GM23338 (cell line): ENCODE data around the gene ANKS1B. TPM values are rescaled to one million over a fixed set of nuclear protein-coding genes. Genes with fewer than 3 reads are reported as not detected.

Source experiments
- CREB1 ChIP-seq: fragments of 250-450 bp; sonication (Bioruptor Pico); IDR thresholded peaks from 2 replicates; pipeline ENCODE4 v1.5.0; 2020; ENCODE audit warnings: low read depth, mild to moderate bottlenecking, moderate library complexity
- NANOG ChIP-seq: IDR thresholded peaks from 2 replicates; pipeline ENCODE4 v1.6.1; 2016; ENCODE audit warnings: antibody characterized with exemption, borderline replicate concordance
- STAT1 ChIP-seq: IDR thresholded peaks from one replicate; pipeline ENCODE4 v1.6.1; 2016; ENCODE audit warnings: antibody characterized with exemption; ENCODE audit not compliant: unreplicated experiment
- ZNF114 ChIP-seq: fragments of 250-450 bp; sonication (Bioruptor Pico); IDR thresholded peaks from 2 replicates; pipeline ENCODE4 v1.5.0; 2020; ENCODE audit warnings: mild to moderate bottlenecking, moderate library complexity
- ZNF331 ChIP-seq: fragments of 250-450 bp; sonication (Bioruptor Pico); IDR thresholded peaks from 2 replicates; pipeline ENCODE4 v1.5.0; 2020; ENCODE audit warnings: low read depth, mild to moderate bottlenecking, moderate library complexity
- polyA plus RNA-seq: library from polyadenylated mRNA; unstranded; fragments of >200 nt; fragmentation: Nextera tagmentation; extraction: Ambion mirVana; gene quantifications from 2 replicates; pipeline ENCODE4 v1.2.1, GENCODE V29; 2016
- total RNA-seq: library from RNA; depleted of rRNA; stranded (reverse); fragments of >200 nt; shearing (Covaris generic); gene quantifications from 2 replicates; pipeline ENCODE4 v1.2.3, GENCODE V29; 2014
- TF ChIP-seq, protein P1 (sequence below): fragments of 250-450 bp; sonication (Bioruptor Pico); IDR thresholded peaks from 2 replicates; pipeline ENCODE4 v1.5.0; 2020; ENCODE audit warnings: mild to moderate bottlenecking, moderate library complexity
- TF ChIP-seq, protein P2 (sequence below), 2 experiments: fragments of 200-600 bp in 1 of 2; sonication (generic) in 1 of 2; conservative IDR thresholded peaks; 2 replicates each; pipeline versions ENCODE4 v1.5.1 to v1.6.1; 2016 to 2017; ENCODE audit warnings: antibody characterized with exemption in 2 of 2, low read depth in 2 of 2, mild to moderate bottlenecking in 2 of 2, moderate library complexity in 1 of 2
- TF ChIP-seq, protein P3 (sequence below): IDR thresholded peaks from 2 replicates; pipeline ENCODE4 v1.6.1; 2016; ENCODE audit warnings: antibody characterized with exemption

The ANKS1B gene
- total and polyA plus RNA-seq, 2 experiments from 2014 or later, result 4.3 to 5.8 TPM

DNA sequence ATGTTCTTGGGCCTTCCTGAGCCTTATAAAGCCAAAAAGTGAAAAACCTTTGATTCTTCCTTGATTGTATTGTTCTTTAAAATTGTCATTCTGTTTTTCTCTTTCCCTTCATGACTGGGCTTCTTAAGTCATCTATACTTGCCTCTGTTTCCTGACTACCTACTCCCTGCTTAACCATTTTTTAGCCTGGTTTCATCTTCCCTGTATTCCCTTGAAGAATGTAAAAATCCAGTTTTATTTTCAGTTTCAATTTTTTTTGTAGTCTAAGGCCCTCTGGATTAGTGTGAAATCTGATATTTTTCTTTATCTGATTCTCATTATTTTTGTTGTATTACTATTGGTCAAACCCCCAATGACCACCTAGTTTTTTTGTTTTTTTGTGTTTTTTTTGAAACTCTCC lies 1293.4 kb downstream of the ANKS1B start (continued):
- TF ChIP-seq, protein P1, sequence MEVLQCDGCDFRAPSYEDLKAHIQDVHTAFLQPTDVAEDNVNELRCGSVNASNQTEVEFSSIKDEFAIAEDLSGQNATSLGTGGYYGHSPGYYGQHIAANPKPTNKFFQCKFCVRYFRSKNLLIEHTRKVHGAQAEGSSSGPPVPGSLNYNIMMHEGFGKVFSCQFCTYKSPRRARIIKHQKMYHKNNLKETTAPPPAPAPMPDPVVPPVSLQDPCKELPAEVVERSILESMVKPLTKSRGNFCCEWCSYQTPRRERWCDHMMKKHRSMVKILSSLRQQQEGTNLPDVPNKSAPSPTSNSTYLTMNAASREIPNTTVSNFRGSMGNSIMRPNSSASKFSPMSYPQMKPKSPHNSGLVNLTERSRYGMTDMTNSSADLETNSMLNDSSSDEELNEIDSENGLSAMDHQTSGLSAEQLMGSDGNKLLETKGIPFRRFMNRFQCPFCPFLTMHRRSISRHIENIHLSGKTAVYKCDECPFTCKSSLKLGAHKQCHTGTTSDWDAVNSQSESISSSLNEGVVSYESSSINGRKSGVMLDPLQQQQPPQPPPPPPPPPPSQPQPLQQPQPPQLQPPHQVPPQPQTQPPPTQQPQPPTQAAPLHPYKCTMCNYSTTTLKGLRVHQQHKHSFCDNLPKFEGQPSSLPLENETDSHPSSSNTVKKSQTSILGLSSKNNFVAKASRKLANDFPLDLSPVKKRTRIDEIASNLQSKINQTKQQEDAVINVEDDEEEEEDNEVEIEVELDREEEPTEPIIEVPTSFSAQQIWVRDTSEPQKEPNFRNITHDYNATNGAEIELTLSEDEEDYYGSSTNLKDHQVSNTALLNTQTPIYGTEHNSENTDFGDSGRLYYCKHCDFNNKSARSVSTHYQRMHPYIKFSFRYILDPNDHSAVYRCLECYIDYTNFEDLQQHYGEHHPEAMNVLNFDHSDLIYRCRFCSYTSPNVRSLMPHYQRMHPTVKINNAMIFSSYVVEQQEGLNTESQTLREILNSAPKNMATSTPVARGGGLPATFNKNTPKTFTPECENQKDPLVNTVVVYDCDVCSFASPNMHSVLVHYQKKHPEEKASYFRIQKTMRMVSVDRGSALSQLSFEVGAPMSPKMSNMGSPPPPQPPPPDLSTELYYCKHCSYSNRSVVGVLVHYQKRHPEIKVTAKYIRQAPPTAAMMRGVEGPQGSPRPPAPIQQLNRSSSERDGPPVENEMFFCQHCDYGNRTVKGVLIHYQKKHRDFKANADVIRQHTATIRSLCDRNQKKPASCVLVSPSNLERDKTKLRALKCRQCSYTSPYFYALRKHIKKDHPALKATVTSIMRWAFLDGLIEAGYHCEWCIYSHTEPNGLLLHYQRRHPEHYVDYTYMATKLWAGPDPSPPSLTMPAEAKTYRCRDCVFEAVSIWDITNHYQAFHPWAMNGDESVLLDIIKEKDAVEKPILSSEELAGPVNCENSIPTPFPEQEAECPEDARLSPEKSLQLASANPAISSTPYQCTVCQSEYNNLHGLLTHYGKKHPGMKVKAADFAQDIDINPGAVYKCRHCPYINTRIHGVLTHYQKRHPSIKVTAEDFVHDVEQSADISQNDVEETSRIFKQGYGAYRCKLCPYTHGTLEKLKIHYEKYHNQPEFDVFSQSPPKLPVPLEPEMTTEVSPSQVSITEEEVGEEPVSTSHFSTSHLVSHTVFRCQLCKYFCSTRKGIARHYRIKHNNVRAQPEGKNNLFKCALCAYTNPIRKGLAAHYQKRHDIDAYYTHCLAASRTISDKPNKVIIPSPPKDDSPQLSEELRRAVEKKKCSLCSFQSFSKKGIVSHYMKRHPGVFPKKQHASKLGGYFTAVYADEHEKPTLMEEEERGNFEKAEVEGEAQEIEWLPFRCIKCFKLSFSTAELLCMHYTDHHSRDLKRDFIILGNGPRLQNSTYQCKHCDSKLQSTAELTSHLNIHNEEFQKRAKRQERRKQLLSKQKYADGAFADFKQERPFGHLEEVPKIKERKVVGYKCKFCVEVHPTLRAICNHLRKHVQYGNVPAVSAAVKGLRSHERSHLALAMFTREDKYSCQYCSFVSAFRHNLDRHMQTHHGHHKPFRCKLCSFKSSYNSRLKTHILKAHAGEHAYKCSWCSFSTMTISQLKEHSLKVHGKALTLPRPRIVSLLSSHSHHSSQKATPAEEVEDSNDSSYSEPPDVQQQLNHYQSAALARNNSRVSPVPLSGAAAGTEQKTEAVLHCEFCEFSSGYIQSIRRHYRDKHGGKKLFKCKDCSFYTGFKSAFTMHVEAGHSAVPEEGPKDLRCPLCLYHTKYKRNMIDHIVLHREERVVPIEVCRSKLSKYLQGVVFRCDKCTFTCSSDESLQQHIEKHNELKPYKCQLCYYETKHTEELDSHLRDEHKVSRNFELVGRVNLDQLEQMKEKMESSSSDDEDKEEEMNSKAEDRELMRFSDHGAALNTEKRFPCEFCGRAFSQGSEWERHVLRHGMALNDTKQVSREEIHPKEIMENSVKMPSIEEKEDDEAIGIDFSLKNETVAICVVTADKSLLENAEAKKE (CRISPR knock-in tag), result no peak
- TF ChIP-seq, protein P2, sequence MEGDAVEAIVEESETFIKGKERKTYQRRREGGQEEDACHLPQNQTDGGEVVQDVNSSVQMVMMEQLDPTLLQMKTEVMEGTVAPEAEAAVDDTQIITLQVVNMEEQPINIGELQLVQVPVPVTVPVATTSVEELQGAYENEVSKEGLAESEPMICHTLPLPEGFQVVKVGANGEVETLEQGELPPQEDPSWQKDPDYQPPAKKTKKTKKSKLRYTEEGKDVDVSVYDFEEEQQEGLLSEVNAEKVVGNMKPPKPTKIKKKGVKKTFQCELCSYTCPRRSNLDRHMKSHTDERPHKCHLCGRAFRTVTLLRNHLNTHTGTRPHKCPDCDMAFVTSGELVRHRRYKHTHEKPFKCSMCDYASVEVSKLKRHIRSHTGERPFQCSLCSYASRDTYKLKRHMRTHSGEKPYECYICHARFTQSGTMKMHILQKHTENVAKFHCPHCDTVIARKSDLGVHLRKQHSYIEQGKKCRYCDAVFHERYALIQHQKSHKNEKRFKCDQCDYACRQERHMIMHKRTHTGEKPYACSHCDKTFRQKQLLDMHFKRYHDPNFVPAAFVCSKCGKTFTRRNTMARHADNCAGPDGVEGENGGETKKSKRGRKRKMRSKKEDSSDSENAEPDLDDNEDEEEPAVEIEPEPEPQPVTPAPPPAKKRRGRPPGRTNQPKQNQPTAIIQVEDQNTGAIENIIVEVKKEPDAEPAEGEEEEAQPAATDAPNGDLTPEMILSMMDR (conservative IDR thresholded peaks at IDR 0.05; ENCODE audit: low read depth in 2 of 2), result no peak
- no peak for TF ChIP-seq CREB1
- no peak for TF ChIP-seq STAT1
- TF ChIP-seq NANOG, result no peak
- TF ChIP-seq, protein P3, sequence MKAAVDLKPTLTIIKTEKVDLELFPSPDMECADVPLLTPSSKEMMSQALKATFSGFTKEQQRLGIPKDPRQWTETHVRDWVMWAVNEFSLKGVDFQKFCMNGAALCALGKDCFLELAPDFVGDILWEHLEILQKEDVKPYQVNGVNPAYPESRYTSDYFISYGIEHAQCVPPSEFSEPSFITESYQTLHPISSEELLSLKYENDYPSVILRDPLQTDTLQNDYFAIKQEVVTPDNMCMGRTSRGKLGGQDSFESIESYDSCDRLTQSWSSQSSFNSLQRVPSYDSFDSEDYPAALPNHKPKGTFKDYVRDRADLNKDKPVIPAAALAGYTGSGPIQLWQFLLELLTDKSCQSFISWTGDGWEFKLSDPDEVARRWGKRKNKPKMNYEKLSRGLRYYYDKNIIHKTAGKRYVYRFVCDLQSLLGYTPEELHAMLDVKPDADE, result no peak
- no peak for TF ChIP-seq ZNF331 (CRISPR knock-in tag)
- TF ChIP-seq ZNF114 (CRISPR knock-in tag), result no peak
